Stimulated activated CD8-positive, alpha-beta memory T cell treated with anti-CD3 and anti-CD28 coated beads, Interleukin-4, amount 100 ng/mL, for 1 hour (primary cell): Measurements from ENCODE around the gene ALG14.
"Not testable (repeated sequence)": the region's sequence is repeated elsewhere in the genome, so short reads cannot be mapped to it uniquely, and the experiment has no call there.

Source experiments
- DNase-seq, 2 donors: peaks; one replicate each; pipeline ENCODE4 v3.0.0-alpha.2; 2020; ENCODE audit warnings: low read depth in 2 of 2, low spot score in 1 of 2

ALG14 gene, protein sequence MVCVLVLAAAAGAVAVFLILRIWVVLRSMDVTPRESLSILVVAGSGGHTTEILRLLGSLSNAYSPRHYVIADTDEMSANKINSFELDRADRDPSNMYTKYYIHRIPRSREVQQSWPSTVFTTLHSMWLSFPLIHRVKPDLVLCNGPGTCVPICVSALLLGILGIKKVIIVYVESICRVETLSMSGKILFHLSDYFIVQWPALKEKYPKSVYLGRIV

DNA sequence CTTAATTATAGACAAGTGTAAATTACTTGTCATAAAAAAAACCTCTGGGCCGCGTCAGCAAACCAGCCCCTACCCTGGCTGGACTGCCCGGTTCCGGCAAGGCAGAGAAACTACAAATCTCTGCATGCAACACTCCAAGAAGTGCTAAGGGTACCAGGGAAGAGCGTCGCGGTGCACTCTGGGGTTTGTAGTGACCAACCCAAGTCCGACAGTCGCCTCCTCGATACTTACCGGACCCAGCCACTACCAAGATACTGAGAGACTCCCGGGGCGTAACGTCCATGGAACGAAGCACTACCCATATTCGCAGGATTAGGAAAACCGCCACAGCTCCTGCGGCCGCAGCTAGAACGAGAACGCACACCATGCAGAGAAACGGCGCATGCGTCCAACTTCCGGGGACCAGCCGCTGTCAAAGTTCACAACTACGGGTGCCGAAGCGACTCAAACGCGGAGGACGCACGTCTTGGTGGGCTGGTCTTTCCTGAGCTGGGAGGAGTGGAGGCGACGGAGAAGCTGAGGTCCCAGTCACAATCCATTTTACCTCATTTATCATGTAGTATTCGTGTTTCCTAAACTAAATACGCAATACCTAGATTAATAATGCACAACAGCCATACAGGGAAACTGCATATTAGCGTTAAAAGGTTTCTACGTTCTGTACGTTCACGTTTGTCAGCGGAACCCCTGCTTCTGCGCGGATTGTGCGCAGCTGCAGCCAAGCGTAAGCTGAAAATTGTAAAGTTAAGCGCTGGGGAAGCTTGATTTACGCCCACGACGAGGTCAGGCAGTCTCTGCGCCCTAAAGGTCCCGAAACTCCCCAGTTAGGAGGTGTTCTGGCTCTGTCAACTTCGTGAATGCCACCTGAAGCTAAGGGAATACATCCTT lies at the start of gene ALG14:
ALG14 (minus strand) TSS at position 420 of the 888 bp plus-strand sequence; CDS start at position 367, 53 bp downstream.
- DNase-seq: peak; percentile 76 to 88

DNA sequence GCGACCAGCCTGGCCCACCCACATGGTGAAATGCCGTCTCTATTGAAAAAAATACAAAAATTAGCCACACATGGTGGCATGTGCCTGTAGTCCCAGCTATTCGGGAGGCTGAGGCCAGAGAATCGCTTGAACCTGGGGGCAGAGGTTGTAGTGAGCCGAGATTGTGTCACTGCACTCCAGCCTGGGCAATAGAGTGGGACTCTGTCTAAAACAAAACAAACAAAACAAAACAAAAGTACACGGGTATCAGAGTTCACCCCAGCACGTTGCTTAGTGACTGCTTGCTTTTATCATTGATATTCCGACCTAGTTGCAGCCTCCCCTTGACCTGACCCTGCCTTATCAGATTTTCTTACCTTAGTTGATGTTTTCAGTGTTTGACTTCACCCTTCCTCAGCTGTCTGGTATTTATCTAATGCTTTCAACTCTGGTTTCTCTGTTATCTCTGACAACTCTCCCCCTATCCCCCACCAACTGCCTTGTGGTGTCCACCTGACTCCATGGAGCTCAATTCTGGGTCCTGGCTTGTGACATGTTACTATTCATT lies 49.5 kb upstream of the ALG14 start:
- DNase-seq: no peak

DNA sequence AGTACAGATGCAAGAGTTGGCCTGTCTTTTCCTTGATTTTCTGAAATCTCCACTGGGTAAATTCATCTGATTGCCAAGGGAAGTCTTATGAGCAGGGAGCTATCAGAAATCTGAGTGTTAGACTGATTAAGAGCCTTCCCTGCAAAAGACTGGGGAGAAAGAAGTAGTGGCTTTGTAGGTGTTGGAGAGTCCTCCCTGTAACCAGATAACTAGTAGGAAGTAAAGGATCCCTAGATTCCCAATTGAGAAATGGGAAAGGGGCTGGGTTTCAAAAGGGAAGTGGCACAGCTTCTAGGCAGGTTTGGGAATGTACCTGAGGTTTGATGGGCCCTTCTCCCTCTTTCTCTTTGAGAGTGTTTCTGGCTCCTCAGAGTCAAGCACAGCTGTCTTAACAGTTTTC lies 46.5 kb upstream of the ALG14 start:
- DNase-seq: no peak

DNA sequence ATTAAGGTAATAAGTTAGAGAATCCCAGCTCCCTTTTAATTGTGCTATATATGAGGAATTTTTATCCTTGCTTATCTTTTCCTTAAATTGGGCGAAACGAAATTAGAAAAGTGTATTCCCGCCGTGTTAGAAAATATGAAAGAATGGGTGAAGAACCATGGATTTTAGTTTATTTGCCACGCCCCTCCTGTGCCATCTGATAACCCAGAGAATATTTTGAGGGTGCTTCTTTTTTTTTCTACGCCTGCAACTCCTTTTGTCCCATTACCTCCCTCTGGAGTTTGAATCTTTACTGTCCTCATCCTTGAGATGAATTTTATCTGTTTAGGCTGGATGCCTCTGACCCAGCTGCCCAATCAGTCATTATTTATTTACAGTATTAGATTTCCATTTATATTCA lies 46.0 kb upstream of the ALG14 start:
- no peak for DNase-seq

DNA sequence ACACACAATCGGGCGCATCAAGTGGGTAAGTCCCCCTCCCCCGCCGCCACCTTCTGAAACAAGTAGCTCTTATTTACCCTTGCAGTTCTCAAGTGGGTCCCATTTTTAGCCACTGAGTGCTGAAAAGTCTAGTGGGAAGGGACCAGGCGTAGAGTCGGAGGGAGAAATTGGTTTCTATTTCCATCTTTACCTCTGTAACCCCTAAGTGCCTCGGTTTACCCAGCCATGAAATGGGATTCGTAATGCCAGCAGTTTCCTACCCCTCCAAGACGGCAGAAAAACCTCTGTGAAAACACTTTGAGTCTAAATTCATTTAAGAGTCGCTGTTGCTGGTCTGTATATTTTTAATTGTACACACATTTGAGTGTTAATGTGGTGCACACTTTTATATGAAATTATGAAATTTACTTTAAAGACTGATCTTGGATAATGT lies 45.3 kb upstream of the ALG14 start:
- DNase-seq: no peak

DNA sequence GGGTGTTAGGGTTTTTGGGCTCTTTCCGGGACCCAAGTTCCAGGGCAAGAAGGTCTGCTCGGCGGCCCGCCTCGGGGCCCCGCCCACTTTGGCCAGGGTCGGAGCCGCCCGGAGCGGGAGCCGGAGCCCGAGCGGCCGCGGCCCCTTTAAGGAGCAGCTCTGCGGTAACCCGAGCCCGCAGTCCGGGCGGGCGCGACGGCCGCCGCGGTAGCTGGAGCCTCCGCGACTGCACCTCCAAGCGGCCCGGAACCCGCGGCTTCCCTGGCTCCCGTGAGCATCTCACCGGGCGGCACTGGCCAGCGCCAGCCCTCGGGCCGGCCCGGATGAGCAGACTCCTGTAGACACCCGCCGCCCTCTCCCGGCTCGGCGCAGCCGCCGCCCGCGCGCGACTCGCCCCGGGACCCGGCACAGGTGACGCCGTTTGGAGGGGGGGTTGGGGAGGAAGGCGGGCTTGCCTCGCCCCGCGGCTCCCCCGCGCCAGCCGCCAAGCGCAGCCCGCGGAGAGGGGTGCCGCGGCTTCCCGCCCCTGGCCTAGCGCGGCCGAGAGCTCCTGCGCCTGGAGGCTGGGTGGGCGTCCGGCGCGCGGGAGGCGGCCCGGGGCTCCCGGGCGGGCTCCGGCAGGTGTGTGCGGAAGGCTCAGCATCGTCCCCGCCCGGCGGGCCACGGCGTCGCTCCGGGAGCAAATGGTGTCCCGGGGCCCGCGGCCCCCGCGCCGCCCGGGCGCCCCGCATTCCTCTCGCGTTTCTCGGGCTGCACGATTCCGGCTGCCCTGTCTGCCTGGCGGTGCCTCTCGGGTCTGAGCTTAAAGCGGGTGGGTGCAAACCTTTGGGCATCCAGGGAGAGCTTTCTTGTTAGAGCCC lies 44.7 kb upstream of the ALG14 start, which contains the start of gene TLCD4:
TLCD4 (plus strand) TSS at position 149 of the 860 bp plus-strand sequence. CDS start 26,547 bp downstream, outside the sequence.
- DNase-seq: no peak

DNA sequence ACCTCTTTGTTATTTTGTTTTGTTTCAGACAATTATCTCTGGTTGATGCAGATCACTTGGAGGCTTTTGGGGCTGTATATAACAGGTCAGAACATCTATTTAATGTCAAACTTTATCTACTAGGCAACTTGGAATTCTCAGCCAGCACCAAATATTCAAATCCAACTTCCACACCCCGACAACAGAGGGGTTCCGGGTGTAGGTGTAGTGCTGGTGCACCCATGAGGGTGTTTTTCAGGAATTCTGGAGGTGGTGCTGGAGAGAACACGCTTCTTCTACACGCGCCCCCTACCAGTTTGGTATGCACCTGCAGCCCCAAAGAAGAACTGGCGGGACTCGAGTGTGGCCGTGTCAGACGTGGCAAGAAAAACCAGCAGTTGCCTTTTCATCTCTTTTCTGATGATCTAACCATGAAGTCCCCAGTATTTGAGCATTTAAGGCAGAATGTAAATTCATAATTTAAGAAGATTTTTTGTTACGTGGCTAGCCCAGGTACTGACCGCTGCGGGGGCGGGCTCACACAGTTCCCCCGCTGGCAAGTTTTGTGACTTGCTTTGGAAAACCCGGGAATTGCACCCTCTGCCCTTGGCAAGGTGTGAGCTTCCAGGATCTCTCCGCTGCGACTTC lies 43.9 kb upstream of the ALG14 start:
- peak in 1 of 2 donors; percentile 11 for DNase-seq

DNA sequence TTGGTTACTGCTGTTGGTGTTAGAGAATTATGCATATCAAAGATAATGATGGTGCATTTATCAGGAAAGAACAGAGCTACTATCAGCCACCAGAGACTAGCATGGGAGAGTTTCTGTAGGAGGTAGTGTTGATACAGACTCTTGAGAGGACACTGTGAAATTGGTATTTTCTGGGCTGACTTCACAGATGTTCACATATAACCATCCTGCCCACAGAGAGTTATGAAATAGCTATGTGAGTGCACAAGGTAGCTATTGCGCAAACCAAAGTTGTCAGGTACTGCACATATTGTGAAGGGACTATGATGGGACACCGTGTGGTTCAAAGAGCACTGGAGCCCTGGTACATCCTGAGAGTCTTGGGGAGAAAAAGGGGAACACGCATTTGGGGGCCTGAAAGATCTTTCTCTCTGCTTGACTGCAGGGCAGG lies 43.0 kb upstream of the ALG14 start:
- DNase-seq: no peak

DNA sequence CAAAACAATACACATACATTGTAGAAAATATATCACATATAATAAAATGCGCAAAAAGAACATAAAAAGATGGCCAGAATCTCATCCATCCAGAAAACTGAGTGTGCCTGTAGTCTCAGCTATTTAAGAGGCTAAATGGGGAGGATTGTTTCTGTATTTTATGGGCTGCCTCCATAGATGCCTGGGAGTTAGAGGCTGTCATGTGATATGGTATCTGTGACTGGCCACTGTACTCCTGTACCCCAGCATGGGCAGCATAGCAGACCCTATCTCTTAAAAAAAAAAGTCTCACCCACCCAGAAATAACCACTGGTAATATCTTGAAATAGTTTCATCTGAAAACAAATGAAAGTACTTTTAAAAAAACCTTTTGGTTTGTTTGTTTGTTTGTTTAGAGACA lies 40.9 kb upstream of the ALG14 start:
- DNase-seq: no peak

DNA sequence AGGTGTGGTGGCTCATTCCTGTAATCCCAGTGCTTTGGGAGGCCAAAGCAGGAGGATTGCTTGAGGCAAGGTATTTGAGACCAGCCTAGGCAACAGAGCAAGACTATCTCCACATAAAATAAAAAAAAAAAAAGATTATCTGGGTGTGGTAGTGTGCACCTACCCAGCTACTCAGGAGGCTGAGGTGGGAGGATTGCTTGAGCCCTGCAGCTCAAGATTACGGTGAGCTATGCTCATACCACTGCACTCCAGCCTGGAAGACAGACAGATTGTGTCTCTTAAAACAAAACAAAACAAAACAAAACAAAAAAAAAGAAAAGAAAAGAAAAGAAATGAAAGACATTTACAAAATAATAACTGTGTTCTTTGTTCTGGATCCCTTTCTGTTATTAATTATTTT lies 38.3 kb upstream of the ALG14 start:
- DNase-seq: no peak

DNA sequence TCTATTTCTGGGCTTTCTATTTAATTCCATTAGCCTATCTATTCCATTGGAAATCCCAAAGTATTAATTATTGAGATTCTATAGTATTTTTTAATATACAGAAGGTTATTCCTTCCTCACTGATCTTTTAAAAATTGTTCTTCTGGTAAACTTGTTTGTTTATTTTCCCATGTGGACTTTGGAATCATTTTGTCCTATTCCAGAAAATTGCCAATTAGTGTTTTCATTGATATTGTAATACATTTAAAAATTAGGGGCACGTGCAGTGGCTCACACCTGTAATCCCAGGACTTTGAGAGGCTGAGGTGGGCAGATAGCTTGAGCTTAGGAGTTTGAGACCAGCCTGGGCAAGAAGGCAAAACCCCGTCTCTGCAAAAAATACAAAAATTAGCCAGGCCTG lies 36.0 kb upstream of the ALG14 start:
- no peak for DNase-seq

DNA sequence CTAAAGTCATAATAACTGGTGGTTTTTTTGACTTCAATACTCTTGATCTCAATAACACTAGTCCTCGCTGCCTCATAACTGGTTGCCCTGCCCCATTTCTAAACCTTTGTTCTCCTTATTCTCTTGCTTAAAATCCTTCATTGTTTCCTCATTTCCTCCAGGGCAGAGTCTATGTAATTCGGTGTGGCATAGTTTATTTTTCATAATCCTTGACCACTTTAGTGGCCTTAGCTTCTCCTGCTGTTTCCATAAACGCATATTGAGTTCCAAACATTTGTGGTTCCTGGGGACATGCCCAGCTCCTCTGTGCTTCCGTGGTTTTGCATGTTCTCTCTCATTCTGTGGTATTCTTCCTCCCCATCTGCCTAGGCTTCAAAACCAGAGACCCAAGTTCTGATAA lies 25.4 kb upstream of the ALG14 start:
- DNase-seq: no peak

DNA sequence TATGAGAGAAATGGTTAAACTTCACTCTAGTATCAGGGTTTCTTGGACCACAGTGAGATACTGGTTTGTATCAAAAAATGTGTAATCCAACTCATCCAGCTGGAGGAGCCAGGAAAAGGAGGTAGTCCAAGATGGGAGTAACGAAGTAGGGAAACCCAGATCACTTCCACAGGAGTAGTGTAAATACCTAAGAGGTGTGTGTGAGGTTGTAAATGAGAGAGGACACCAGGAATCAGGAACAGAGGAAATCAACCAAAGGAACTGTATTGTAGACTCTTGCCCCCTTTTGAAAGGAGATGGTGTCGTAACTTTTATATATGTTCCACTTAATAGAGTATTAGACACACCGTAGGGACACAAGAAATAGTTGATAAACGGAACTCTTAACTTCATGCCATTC lies 24.7 kb upstream of the ALG14 start:
- no peak for DNase-seq

DNA sequence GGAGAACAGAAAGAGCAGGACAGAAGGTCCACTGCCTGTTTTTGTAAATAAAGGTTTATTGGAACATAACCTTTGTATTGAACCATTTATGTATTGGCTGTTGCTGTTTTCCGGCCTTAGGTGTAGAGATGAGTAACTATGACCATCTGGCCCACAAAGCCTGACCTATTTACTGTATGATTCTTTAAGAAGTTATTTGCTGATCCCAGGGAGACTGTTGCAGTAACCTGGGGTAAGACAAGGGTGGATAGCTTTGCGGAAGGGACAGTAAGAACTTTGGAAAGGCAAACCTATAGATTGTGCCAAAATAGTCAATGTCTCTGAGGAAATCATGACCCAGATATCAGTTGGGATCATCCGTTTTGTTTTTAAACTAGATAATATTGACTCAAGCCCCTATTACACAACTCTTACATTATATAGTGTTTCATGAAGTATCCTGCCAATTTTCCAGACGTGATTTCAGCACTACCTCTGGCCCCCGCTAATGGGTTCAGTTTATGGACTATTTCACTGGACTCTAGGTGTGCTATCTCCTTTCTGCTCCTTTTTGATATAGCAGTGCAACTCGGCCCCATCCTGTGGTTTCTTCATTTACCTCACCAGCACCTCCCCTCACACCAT lies 23.6 kb upstream of the ALG14 start:
- DNase-seq: no peak

DNA sequence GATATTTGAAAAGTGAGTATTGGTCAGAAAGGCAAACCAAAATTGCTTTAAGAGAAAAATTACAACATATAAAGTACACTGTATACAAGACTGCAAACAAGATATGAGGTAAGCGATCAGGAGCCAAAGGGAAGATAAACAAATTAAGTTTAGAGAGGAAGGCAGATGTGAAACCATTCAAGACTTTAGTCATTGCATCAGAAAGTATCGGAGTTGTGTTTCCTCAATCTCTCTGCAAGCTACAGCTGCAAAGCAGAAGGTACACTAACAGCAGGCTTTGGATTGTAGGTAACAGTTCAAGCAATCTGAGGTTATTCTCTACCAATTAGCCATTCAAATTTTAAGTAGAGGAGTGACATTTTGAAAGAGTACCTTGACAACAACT lies 23.1 kb upstream of the ALG14 start:
- DNase-seq: no peak

DNA sequence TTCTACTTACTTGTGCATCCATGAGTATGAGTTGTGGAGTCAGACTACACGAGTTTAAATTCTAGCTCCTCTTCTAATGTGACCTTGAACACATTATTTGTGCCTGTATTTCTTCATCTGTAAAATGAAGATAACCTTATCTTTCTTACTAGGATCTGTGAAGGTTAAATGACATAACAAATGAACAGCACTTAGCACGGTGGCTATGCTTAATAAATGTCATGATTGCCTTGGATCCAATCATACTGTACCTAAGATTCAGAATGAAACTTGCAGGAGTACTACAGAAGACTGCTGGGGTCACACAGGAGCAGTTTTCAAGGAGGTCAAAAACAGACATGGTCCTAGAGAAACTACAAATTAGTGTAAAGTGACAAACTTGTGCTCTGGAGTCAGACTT lies 22.2 kb upstream of the ALG14 start:
- DNase-seq: no peak

DNA sequence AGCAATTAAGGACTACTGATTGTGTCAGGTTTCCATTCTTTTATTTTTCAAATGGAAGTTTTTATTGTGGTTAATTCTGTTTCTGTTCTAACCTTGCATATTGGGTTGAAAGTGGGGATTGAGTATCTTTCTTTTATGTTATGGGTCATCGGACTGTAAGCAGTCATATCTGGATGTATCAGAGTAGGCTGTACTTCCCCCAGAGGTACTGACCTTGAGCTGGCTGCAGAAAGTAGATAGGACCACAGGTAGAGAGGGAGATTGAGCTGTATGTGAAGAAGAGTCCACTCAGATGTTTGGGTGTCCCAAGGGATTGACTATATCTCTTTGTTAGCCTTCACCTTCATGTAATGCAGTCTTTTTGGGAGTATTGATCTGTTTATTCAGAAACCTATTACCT lies 20.5 kb upstream of the ALG14 start:
- no peak for DNase-seq

DNA sequence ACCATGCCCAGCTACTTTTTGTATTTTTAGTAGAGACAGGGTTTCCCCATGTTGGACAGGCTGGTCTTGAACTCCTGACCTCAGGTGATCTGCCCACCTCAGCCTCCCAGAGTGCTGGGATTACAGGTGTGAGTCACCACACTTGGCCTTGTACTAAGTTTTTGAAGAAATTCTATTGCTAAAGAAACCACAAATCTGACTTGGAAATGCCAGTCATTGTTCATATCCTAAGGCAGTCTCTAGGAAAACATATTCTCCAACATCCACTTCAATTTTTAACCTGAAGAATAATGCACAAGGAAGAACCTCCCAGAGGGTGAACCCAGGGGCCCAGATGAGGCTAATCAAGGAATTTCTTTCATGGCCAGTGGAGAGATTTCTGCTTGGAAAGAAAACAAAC lies 20.1 kb upstream of the ALG14 start:
- DNase-seq: not testable (repeated sequence)

DNA sequence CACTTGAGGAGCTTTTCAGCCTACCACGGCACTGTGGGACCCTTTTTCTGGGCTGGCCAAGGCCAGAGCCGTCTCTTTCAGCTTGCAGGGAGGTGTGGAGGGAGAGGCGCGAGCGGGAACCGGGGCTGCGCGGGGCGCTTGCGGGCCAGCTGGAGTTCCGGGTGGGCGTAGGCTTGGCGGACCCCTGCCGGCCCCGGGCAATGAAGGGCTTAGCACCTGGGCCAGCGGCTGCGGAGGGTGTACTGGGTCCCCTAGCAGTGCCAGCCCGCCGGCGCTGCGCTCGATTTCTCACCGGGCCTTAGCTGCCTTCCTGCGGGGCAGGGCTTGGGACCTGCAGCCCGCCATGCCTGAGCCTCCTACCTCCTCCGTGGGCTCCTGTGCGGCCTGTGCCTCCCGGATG lies 18.5 kb upstream of the ALG14 start:
- not testable (repeated sequence) for DNase-seq

DNA sequence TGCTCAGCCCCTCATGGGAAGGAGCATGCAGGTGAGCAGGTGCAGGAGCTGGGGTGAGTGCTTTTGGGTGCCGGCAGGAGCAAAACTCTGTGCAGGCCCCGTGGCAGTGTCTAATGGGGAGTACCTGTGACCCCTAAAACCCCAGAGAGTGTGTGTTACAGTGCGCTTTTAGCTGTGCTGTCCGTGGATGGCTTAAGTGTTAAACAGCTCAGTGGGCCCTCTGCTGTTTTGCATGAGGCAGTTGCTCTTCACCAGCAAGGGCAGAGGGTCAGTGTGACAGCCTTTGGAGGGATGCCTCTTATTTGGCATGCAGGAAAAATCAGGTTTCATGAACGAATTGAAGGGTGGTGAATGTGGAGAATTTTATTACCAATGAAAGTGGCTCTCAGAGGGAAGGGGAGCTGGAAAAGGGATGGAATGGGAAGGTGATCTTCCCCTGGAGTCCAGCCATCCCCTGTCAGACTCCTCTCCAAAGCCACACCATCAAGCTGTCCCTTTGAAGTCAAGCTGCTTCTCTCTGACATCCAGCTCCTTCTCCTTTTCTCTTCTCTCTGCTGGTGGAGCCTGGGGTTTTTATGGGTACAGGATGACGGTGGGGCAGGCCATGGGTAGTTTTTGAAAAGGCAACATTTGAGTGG lies 17.0 kb upstream of the ALG14 start:
- DNase-seq: no peak
